NB4 (cell line): Measurements from ENCODE around the gene NACC2.

ENCODE experiments used
- MYC ChIP-seq: IDR thresholded peaks from 2 replicates; pipeline ENCODE4 v1.6.1; 2011; ENCODE audit warnings: low read depth, low read length
- POLR2A ChIP-seq: IDR thresholded peaks from 2 replicates; pipeline ENCODE4 v1.6.1; 2011; ENCODE audit warnings: mild to moderate bottlenecking; ENCODE audit not compliant: insufficient read length; ENCODE audit errors: extremely low read depth
- TF ChIP-seq, protein P1 (sequence below): IDR thresholded peaks from one replicate; pipeline ENCODE4 v1.5.1; 2012; ENCODE audit warnings: low read depth, low read length
- TF ChIP-seq, protein P2 (sequence below): IDR thresholded peaks from 2 replicates; pipeline ENCODE4 v1.6.1; 2011; ENCODE audit warnings: low read depth, low read length

DNA sequence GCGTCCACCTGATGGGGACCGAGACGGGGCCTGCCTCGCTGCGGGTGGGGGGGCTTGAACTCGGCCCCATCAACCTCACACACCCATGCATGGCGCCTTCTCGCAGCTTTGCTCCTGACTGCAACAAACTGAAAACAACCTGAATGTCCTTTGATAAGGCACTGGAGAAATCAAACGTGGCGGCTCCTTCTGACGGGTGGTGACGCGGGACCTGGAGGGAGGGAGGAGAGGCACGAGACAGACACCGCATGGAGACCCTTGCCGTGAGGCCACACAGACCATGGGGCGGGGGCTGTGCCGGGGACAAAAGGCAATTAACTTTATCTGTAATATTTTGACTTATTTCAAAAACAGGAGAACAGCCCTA is 48.6 kb downstream of the NACC2 start:
- no peak for TF ChIP-seq POLR2A
- TF ChIP-seq, protein P1, sequence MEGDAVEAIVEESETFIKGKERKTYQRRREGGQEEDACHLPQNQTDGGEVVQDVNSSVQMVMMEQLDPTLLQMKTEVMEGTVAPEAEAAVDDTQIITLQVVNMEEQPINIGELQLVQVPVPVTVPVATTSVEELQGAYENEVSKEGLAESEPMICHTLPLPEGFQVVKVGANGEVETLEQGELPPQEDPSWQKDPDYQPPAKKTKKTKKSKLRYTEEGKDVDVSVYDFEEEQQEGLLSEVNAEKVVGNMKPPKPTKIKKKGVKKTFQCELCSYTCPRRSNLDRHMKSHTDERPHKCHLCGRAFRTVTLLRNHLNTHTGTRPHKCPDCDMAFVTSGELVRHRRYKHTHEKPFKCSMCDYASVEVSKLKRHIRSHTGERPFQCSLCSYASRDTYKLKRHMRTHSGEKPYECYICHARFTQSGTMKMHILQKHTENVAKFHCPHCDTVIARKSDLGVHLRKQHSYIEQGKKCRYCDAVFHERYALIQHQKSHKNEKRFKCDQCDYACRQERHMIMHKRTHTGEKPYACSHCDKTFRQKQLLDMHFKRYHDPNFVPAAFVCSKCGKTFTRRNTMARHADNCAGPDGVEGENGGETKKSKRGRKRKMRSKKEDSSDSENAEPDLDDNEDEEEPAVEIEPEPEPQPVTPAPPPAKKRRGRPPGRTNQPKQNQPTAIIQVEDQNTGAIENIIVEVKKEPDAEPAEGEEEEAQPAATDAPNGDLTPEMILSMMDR, result no peak
- TF ChIP-seq, protein P2, sequence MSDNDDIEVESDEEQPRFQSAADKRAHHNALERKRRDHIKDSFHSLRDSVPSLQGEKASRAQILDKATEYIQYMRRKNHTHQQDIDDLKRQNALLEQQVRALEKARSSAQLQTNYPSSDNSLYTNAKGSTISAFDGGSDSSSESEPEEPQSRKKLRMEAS, result no peak
- TF ChIP-seq MYC, result no peak
